Keratinocyte (primary cell): ENCODE results near the gene NOTCH3. TPM values are rescaled to one million over a fixed set of nuclear protein-coding genes. Genes with fewer than 3 reads are reported as not detected.

Source experiments
- DNase-seq: peaks from one replicate; pipeline ENCODE4 v3.0.0-alpha.2; 2011; ENCODE audit warnings: low read depth, missing footprints, low spot score
- FAIRE-seq: peaks from 2 replicates; lab custom pipeline; 2011; peaks lifted over from hg19 to GRCh38; lab: Jason Lieb, UNC
- H2AFZ ChIP-seq: 2 replicates; pipeline ENCODE4 v1.6.0; 2012; ENCODE audit warnings: low read length, control low read depth, inconsistent platforms; ENCODE audit not compliant: control insufficient read depth
- H3K27ac ChIP-seq: 2 replicates; pipeline ENCODE4 v1.5.1; 2011; ENCODE audit warnings: low read length; ENCODE audit not compliant: control insufficient read depth, insufficient read depth
- H3K27me3 ChIP-seq: 3 replicates; pipeline ENCODE4 v1.6.0; 2011; ENCODE audit warnings: low read length; ENCODE audit not compliant: control insufficient read depth, insufficient read depth; ENCODE audit errors: extremely low read depth
- H3K36me3 ChIP-seq, 2 experiments: 2 replicates in 1 of 2; 3 replicates in 1 of 2; pipeline ENCODE4 v1.5.1; 2011; ENCODE audit warnings: low read length in 2 of 2, mild to moderate bottlenecking in 1 of 2; ENCODE audit not compliant: control insufficient read depth in 2 of 2, insufficient read depth in 2 of 2; ENCODE audit errors: extremely low read depth in 1 of 2
- H3K4me1 ChIP-seq: 3 replicates; pipeline ENCODE4 v1.5.1; 2011; ENCODE audit warnings: low read length; ENCODE audit not compliant: control insufficient read depth, insufficient read depth; ENCODE audit errors: extremely low read depth
- H3K4me2 ChIP-seq: 3 replicates; pipeline ENCODE4 v1.6.0; 2011; ENCODE audit warnings: low read depth, low read length; ENCODE audit not compliant: control insufficient read depth, insufficient read depth; ENCODE audit errors: extremely low read depth
- H3K4me3 ChIP-seq, 3 experiments: fragments of 200-600 bp in 1 of 3; sonication (generic) in 1 of 3; 2 replicates in 2 of 3; 3 replicates in 1 of 3; pipeline ENCODE4 v1.5.1; 2011 to 2016; ENCODE audit warnings: low read length in 3 of 3, mild to moderate bottlenecking in 3 of 3, control low read depth in 2 of 3, inconsistent platforms in 1 of 3, low read depth in 1 of 3, mixed read lengths in 1 of 3, mixed run types in 1 of 3, moderate library complexity in 1 of 3; ENCODE audit not compliant: control insufficient read depth in 2 of 3, insufficient read depth in 2 of 3; ENCODE audit errors: extremely low read depth in 1 of 3
- H3K79me2 ChIP-seq: 2 replicates; pipeline ENCODE4 v1.6.0; 2012; ENCODE audit warnings: low read length; ENCODE audit not compliant: control insufficient read depth, insufficient read depth
- H3K9ac ChIP-seq: 3 replicates; pipeline ENCODE4 v1.6.0; 2011; ENCODE audit warnings: low read length; ENCODE audit not compliant: control insufficient read depth, insufficient read depth; ENCODE audit errors: extremely low read depth
- H3K9me1 ChIP-seq: 3 replicates; pipeline ENCODE4 v1.6.0; 2011; ENCODE audit warnings: low read length; ENCODE audit not compliant: control insufficient read depth, insufficient read depth; ENCODE audit errors: extremely low read depth
- H3K9me3 ChIP-seq: 2 replicates; pipeline ENCODE4 v1.5.1; 2012; ENCODE audit warnings: low read depth, low read length; ENCODE audit not compliant: control insufficient read depth
- H4K20me1 ChIP-seq: 3 replicates; pipeline ENCODE4 v1.6.0; 2011; ENCODE audit warnings: low read length; ENCODE audit not compliant: control insufficient read depth, insufficient read depth; ENCODE audit errors: extremely low read depth
- EZH2 ChIP-seq: IDR thresholded peaks from one replicate; pipeline ENCODE4 v1.6.1; 2012; ENCODE audit warnings: inconsistent platforms, mild to moderate bottlenecking, low read length, moderate library complexity
- dilution Hi-C: fragments of 300-500 bp; cut with MboI; formaldehyde crosslinking; loops from one replicate; pipeline ENCODE4 v1.7.0; 2020; ENCODE audit warnings: low sequenced_read_pairs; ENCODE audit not compliant: extremely low pct_ligation_motif_present
- polyA plus RNA-seq, 5 experiments: library from polyadenylated mRNA; depleted of rRNA in 3 of 5; stranded (reverse) in 3 of 5; stranded (forward) in 1 of 5; unstranded in 1 of 5; fragments of >200 nt; gene quantifications; 1 replicate in 1 of 5; 2 replicates in 3 of 5; 3 replicates in 1 of 5; pipeline versions ENCODE4 v1.2.1 to v1.2.3, GENCODE V29; 2011 to 2012; ENCODE audit warnings: missing spikeins in 2 of 5, low read depth in 1 of 5, low replicate concordance in 1 of 5
- TF ChIP-seq, protein P1 (sequence below), 3 experiments: IDR thresholded peaks in 1 of 3; conservative IDR thresholded peaks in 1 of 3; optimal IDR thresholded peaks in 1 of 3; 2 replicates in 2 of 3; 3 replicates in 1 of 3; pipeline versions ENCODE3 to v1.5.1; 2011; ENCODE audit warnings: low read length in 3 of 3, mild to moderate bottlenecking in 3 of 3, moderate library complexity in 2 of 3, control low read depth in 1 of 3, inconsistent platforms in 1 of 3; ENCODE audit not compliant: insufficient read depth in 2 of 3; ENCODE audit errors: extremely low read depth in 1 of 3

Gene NOTCH3
- polyA plus RNA-seq, 1 donor (not counting 4 experiments of a cell fraction or from before 2014, with no cell fraction given) = 4.1 TPM

GRCh38 chr19:15177269-15178116 is 23.3 kb downstream of the NOTCH3 start:
- DNase-seq (no peak), FAIRE-seq (no peak)
- H3K27me3 ChIP-seq = no peaks in the 10 kb centered on the region
- no peak overlapping the region for H3K9ac ChIP-seq
- H3K4me3 ChIP-seq = no peak overlapping the region
- no peaks in the 10 kb centered on the region for H3K9me3 ChIP-seq
- H3K36me3 ChIP-seq = peaks cover 0 to 9% of the 10 kb centered on the region in 2 experiments
- peak overlapping the region; percentile 30 for H3K4me2 ChIP-seq
- no peaks in the 10 kb centered on the region for H4K20me1 ChIP-seq
- H3K27ac ChIP-seq = no peak overlapping the region
- no peaks in the 10 kb centered on the region for H3K9me1 ChIP-seq
- no peaks in the 10 kb centered on the region for H3K4me1 ChIP-seq
- H3K79me2 ChIP-seq = no peaks in the 10 kb centered on the region
- dilution Hi-C loops = no loop called here
- no peak overlapping the region for H2AFZ ChIP-seq
- TF ChIP-seq, protein P1, sequence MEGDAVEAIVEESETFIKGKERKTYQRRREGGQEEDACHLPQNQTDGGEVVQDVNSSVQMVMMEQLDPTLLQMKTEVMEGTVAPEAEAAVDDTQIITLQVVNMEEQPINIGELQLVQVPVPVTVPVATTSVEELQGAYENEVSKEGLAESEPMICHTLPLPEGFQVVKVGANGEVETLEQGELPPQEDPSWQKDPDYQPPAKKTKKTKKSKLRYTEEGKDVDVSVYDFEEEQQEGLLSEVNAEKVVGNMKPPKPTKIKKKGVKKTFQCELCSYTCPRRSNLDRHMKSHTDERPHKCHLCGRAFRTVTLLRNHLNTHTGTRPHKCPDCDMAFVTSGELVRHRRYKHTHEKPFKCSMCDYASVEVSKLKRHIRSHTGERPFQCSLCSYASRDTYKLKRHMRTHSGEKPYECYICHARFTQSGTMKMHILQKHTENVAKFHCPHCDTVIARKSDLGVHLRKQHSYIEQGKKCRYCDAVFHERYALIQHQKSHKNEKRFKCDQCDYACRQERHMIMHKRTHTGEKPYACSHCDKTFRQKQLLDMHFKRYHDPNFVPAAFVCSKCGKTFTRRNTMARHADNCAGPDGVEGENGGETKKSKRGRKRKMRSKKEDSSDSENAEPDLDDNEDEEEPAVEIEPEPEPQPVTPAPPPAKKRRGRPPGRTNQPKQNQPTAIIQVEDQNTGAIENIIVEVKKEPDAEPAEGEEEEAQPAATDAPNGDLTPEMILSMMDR (optimal IDR thresholded peaks at IDR 0.05 in 1 of 3, IDR thresholded peaks at IDR 0.05 in 1 of 3, conservative IDR thresholded peaks at IDR 0.05 in 1 of 3; ENCODE audit: extremely low read depth in 1 of 3, insufficient read depth in 2 of 3, low read length in 3 of 3) = peak; percentile 74 to 90 (median 87)
- TF ChIP-seq EZH2 = no peak

GRCh38 chr19:15175609-15176008 is 25.2 kb downstream of the NOTCH3 start:
- TF ChIP-seq, protein P1 (optimal IDR thresholded peaks at IDR 0.05 in 1 of 3, IDR thresholded peaks at IDR 0.05 in 1 of 3, conservative IDR thresholded peaks at IDR 0.05 in 1 of 3; ENCODE audit: extremely low read depth in 1 of 3, insufficient read depth in 2 of 3, low read length in 3 of 3) = no peak
- no peak for TF ChIP-seq EZH2
- H3K9ac ChIP-seq = no peak overlapping the region
- FAIRE-seq (no peak), DNase-seq (no peak)
- H3K4me2 ChIP-seq = no peak overlapping the region
- no peaks in the 10 kb centered on the region for H3K79me2 ChIP-seq
- peaks cover 0 to 8% of the 10 kb centered on the region in 2 experiments for H3K36me3 ChIP-seq
- no peaks in the 10 kb centered on the region for H3K9me3 ChIP-seq
- dilution Hi-C loops = no loop called here
- no peak overlapping the region for H3K27ac ChIP-seq
- no peak overlapping the region for H2AFZ ChIP-seq
- H3K27me3 ChIP-seq = no peaks in the 10 kb centered on the region
- no peaks in the 10 kb centered on the region for H3K9me1 ChIP-seq
- no peaks in the 10 kb centered on the region for H4K20me1 ChIP-seq
- no peaks in the 10 kb centered on the region for H3K4me1 ChIP-seq
- no peak overlapping the region for H3K4me3 ChIP-seq
